Stomach (tissue), 4 donors: ENCODE measurements around the gene MCM5.
"Not testable (repeated sequence)": the region's sequence is repeated elsewhere in the genome, so short reads cannot be mapped to it uniquely, and the experiment has no call there.

Experiments used
- EP300 ChIP-seq: sonication (generic); formaldehyde crosslinking; IDR thresholded peaks from one replicate; pipeline ENCODE4 v1.6.1; 2017; ENCODE audit warnings: antibody characterized with exemption
- POLR2A ChIP-seq, 4 donors: fragments of 450-650 bp; IDR thresholded peaks; one replicate each; pipeline ENCODE4 v1.6.1; 2016; ENCODE audit warnings: antibody characterized with exemption in 4 of 4, control low read depth in 2 of 4, mild to moderate bottlenecking in 1 of 4, moderate library complexity in 1 of 4
- POLR2AphosphoS5 ChIP-seq, 3 donors: sonication (generic); formaldehyde crosslinking; IDR thresholded peaks; one replicate each; pipeline ENCODE4 v1.6.1; 2016; ENCODE audit warnings: antibody characterized with exemption in 3 of 3
- TF ChIP-seq, protein P1 (sequence below), 7 experiments: fragments of 450-650 bp in 4 of 7; fragments of 200-600 bp in 3 of 7; sonication (generic) in 3 of 7; IDR thresholded peaks; one replicate each; pipeline ENCODE4 v1.5.1; 2016 to 2019; ENCODE audit warnings: antibody characterized with exemption in 7 of 7, control low read depth in 2 of 7, mild to moderate bottlenecking in 1 of 7

GRCh38 chr22:35438673-35439364, 38.9 kb downstream of the MCM5 start:
- TF ChIP-seq, protein P1, sequence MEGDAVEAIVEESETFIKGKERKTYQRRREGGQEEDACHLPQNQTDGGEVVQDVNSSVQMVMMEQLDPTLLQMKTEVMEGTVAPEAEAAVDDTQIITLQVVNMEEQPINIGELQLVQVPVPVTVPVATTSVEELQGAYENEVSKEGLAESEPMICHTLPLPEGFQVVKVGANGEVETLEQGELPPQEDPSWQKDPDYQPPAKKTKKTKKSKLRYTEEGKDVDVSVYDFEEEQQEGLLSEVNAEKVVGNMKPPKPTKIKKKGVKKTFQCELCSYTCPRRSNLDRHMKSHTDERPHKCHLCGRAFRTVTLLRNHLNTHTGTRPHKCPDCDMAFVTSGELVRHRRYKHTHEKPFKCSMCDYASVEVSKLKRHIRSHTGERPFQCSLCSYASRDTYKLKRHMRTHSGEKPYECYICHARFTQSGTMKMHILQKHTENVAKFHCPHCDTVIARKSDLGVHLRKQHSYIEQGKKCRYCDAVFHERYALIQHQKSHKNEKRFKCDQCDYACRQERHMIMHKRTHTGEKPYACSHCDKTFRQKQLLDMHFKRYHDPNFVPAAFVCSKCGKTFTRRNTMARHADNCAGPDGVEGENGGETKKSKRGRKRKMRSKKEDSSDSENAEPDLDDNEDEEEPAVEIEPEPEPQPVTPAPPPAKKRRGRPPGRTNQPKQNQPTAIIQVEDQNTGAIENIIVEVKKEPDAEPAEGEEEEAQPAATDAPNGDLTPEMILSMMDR (IDR thresholded peaks at IDR 0.05) = not testable (repeated sequence)
- not testable (repeated sequence) for TF ChIP-seq POLR2A (IDR thresholded peaks at IDR 0.05); EP300; POLR2AphosphoS5 (IDR thresholded peaks at IDR 0.05)
